NCI-H226 (cell line): ENCODE results near the gene C1orf105.

Experiments used
- DNase-seq: peaks from one replicate; pipeline ENCODE4 v3.0.0-alpha.2; 2015

Gene C1orf105

GRCh38 chr1:172397633-172398032, 22.9 kb upstream of the C1orf105 start:
- DNase-seq, result no peak

DNA sequence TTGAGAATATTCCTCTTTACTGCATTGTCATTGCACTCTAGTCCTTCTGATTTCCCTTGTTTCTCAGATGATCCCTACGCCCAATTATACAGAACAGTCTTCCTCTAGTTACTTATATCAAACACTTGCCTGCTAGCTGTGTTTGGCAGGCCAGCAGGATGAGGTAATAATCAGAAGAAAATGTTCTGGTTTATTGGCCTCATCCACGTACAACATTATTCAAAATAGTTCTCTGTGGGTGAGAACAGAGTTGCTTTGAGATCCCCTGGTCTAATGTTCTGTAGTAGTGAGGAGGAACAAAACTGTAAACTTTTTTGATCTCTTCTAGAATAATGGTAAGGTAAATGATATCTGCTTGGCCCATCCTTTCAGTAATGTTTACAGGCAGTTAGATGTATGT, 22.3 kb upstream of the C1orf105 start:
- no peak for DNase-seq

DNA sequence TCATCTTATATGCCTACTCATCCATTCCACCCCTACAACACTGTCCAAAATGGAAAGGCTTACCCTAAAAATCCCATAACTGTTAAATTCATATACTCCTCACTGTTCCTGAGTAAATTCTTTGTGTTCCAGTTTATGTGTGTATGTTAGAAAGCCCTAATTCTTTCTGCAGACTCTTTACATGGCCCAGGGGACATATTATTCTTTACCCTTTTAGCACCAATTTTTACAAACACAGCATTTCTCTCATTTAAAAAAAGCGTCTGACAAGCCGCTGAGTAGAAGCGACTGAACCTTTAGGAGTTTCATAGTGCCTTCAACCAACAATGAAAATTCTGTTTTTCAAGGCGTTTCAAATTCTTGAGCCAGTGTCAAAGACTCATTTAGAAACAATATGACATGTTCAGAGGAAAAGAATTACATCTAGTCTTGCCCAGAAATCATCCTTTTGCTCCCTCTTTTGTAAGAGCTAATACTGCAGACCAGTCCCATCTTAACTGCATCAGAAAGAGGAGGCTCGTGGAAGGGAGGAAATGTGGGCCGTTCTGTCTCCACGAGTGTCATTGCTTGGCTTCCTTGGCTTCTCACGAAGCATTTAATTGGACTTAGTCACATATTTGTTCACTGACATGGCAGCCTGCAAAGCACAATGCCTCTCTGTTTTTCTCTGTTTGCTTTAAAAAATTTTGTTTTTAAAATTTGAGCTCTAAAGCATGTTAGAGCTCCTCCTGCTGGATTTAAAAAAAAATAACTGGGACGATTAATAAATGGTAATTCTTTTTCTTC, 21.3 kb upstream of the C1orf105 start:
- DNase-seq, result peak; percentile 76

- DNase-seq, result no peak
Observed at GRCh38 chr1:172399756-172400721, 20.4 kb upstream of the C1orf105 start.

DNA sequence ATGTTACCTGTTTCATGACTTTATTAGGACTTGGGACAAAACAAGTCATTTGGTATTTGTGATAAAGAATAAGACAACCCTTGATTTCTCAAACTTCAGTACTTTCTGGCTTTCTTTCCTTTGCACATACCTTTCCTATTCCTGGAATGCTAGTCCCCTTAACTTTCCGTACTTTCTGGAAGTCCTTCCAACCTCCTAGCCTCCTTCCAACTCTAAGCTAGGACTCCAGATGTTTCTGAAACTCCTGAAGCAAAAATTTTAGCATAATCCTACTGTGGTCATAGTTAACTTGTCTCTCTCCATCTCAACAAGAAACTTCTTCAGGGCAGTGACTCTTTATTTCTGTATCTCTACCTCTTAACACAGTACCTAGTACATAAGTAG, 19.8 kb upstream of the C1orf105 start:
- DNase-seq, result no peak

- no peak for DNase-seq
Observed at GRCh38 chr1:172401477-172401876, 19.0 kb upstream of the C1orf105 start.

DNA sequence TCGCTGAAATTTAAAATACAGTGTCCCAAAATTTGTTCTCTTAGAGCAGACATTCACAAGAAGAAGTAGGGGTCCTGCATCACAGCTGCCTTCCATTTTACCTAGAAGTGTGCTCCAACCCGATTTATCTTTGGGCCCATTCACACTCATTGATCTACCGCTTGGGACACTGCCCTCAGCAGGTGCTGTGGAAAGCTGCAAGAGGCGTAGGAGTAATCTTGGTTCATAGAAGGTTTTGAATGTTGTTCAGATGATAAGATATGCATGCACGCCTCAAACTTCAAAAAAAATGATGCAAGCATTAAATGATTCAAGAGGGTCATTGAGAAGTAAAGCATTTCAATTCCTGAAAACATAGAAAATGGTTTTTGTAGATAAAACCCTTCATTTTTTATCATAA, 18.6 kb upstream of the C1orf105 start:
- DNase-seq, result no peak

DNA sequence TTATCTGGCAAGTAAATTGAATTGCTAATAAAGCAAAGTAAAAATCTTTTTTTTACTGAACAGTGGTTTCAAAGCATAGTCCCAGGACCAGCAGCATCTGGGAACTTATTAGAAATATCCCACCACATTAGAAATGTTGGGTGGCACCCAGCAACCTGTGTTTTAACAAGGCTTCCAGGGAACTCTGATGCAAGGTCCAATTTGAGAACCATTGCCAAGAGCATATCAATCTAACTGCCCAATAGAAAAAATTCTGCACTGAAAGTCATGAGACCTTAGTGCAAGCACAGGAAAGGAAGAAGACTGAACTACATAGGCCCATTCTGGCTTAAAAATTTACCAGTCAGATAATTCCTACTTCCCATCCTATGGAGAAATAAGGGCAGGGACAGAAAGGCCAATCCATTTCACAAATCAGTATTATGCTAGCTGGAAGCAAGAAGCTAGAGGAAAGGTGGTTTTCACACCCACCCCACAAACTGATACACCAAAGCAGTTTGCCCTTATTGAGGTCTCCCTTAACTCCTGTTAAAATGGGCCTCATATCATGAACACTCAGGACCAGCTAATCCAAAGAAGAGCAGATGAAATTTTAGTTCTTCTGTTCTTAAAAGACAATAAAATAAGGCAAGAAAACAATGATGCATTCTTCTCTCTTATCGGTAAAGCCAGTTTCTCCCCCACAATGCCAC, 17.5 kb upstream of the C1orf105 start:
- DNase-seq, result no peak

GRCh38 chr1:172404121-172404520, 16.4 kb upstream of the C1orf105 start:
- DNase-seq, result no peak

- DNase-seq, result no peak
Observed at GRCh38 chr1:172405912-172406311, 14.6 kb upstream of the C1orf105 start.

- no peak for DNase-seq
Observed at GRCh38 chr1:172406968-172407367, 13.5 kb upstream of the C1orf105 start.

DNA sequence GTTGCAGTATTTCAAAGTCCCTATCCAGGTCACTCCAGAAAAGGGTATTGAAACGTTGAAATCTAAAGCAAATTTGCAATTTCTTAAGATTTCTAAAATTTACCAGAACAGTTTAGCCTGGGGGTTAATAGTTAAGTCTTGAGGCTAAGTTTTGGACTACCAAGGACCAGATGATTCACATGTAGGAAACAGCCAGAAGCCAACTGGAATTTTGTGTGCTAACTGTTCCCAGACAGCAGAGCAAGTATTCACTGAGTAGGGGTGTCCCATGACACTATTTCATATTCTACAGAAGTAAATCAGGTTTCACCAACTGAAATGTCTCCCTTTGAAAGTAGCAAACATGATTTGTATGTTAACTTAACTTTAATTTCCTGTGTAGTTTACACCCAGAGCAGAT, 11.5 kb upstream of the C1orf105 start:
- peak; percentile 51 for DNase-seq

DNA sequence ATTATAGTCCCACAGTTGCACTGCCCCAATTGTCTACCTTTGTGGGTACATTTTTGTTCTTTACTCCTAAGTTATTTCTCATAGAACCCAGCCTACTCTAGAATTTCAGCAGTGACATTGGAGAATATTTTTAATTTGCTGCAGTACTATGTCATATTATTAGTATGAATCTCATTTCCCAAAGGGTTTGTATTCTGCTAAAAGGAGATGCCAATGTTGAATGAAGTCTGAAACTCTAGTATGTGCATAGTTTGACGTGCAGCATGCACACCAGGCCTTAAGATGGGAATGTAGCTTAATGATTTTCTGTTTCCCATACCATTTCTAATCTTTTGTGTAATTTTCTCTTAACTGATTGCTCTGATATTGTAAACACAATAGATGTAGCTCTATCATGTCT, 10.5 kb upstream of the C1orf105 start:
- no peak for DNase-seq

DNA sequence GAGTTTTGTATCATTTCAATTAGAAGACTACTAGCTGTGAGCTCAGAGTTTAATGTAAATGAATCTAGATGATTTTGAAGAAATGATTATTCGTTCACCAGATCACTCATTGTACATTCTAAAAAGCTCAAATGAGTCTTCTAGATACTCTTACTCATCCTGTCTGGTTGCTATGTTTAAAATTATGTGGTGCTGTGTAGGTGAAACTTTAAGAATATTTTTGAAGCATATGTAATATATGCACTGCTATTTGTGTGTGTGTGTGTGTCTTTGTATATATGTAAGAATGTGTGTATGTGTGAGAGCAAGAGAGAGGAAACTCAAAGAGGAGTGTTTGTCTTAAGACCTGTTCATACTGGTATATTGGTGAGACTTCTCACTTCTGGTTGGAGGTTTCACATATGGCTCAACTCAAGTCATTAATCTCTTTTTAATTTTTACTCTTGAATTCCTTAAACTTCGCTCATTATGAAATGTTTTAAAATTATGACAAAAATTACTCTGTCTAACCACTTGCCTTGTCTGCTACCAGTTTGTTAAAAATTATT, 8.6 kb upstream of the C1orf105 start:
- no peak for DNase-seq

- DNase-seq, result peak; percentile 77
Observed at GRCh38 chr1:172414331-172414730, 6.2 kb upstream of the C1orf105 start.

DNA sequence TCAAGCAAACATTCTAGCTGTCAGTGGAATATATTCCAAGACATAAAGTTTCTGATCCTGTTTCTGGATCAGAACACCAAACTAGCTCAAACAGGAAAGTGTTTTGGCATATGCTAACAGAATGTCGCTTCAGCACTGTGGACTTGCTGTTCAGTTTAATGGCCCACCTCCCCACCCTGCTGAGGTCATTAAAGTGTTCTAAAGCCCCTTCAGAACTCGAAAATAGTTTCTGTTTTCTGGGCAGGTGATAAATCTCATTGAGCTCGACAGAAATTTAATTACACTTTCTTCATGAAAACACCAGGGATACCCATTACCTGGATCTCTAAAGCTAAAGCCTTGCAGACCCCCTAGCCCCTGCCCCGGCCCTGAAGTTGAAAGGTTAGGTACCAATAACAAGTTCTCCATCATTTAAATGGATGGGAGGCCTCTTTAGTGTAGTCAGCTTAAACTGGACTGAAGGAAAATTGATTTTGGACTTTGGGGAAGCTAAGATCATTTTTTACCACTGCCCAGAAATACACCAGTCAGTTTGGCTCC, 3.9 kb upstream of the C1orf105 start:
- no peak for DNase-seq

GRCh38 chr1:172417557-172417956, 2.9 kb upstream of the C1orf105 start:
- peak; percentile 83 for DNase-seq

DNA sequence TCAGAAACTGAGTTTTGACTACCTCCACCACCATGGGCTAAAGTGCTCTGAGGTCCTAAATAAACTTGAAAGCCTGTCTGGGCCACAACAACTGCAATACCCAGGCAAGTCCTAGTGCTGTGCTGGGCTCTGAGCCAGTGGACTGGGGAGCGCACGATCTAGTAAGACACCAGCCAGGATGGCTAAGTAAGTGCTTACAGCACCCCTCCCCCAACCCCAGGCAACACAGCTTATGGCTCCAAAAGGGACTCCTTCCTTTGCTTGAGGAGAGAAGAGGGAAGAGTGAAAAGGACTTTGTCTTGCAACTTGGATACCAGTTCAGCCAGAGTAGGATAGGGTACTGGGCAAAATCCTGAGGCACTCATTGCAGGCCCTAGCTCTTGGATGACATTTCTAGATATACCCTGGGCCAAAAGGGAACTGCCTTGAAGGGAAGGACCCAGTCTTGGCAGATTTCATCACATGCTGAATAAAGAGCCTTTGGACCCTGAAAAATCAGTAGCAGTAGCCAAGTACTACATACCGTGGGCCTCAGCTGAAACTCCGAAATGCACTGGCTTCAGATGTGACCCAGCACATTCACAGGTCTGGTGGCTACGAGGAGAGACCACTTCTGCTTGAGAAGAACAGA, 1.6 kb downstream of the C1orf105 start:
- no peak for DNase-seq

DNA sequence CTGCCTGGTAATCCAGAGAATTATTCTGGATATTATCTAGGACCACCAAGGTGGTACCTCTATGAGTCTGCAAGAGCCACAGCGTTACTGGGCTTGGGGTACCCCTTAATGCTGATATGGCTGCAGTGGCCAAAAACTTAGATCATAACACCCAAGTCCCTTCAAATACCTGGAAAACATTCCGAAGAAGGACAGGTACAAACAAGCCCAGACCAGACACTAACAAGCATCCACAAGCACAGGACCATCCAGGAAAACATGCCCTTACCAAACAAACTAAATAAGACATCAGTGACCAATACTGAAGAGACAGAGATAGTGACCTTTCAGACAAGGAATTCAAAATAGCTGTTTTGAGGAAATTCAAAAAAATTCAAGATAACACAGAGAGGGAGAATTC, 2.9 kb downstream of the C1orf105 start:
- DNase-seq, result no peak

DNA sequence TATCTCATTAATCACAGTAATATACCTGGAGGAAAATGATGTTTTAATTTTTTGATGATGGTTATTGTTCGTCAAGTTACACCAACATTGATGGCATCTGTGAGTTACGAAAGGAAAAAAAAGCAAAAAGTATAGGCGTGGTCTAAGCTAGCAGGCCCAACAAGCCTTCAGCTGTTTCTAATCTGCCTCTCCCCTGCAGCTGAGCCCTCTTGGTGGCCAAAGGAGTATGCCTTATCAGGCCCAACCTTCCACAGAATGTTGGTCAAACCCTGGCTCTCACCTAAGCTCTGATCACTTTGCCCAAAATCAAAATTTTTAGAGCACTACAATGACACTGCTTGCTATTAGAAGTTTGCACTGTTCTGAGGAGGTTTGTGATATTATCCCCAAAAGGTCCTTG, 4.9 kb downstream of the C1orf105 start:
- no peak for DNase-seq

DNA sequence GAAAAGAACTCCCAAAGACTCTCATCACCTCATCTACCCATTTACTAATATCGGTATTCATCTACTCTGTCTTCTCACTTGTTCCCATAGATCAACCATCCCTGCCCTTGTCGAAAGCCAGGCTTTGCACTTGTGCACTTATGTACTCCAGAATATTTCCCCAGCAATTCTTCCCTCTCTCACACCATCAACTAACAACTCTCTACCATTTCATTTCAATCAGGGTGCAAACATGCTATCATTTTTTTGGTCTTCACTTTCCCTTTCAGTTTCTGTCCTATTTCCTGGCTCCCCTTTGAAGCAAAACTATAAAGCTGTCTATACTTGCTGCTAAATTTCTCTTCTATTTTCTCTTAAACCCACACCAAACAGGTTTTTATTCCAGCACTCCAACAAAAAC, 6.7 kb downstream of the C1orf105 start:
- no peak for DNase-seq
